K562 (cell line): Measurements from ENCODE around the gene SETDB1. TPM values are rescaled to one million over a fixed set of nuclear protein-coding genes. Genes with fewer than 3 reads are reported as not detected.
A peak's percentile ranks its signal among the peaks of the same experiment; 100 is the strongest.

ENCODE experiments used
- BRF1 ChIP-seq: IDR thresholded peaks from 3 replicates; pipeline ENCODE4 v1.6.1; 2011; ENCODE audit warnings: borderline replicate concordance, mild to moderate bottlenecking; ENCODE audit not compliant: insufficient read length; ENCODE audit errors: extremely low read depth
- EGR1 ChIP-seq: fragments of 450-650 bp; conservative IDR thresholded peaks from 2 replicates; pipeline ENCODE4 v1.6.1; 2017; ENCODE audit warnings: mild to moderate bottlenecking
- HLTF ChIP-seq: fragments of 450-650 bp; IDR thresholded peaks from 2 replicates; pipeline ENCODE4 v1.6.1; 2016
- MYNN ChIP-seq, 2 experiments: sonication (generic); formaldehyde crosslinking in 1 of 2; IDR thresholded peaks; 2 replicates each; pipeline versions ENCODE4 v1.5.0 to v1.6.1; 2016 to 2020; ENCODE audit warnings: antibody characterized with exemption in 1 of 2, missing genetic modification reagents in 1 of 2
- ZNF699 ChIP-seq: fragments of 250-450 bp; sonication (Bioruptor Pico); IDR thresholded peaks from 2 replicates; pipeline ENCODE4 v1.8.0; 2021; ENCODE audit warnings: mild to moderate bottlenecking, moderate library complexity; ENCODE audit not compliant: insufficient replicate concordance
- polyA plus RNA-seq, 8 experiments: library from polyadenylated mRNA; depleted of rRNA in 4 of 8; stranded (reverse) in 5 of 8; unstranded in 3 of 8; fragments of >200 nt; fragmentation: Nextera tagmentation in 2 of 8; fragmentation: Illumina TruSeq in 1 of 8; extraction: Ambion mirVana in 2 of 8; extraction: Trizol in 1 of 8; gene quantifications; 2 replicates each; pipeline versions ENCODE4 v1.2.1 to v1.2.3, GENCODE V29; 2011 to 2014; ENCODE audit warnings: inconsistent platforms in 1 of 8, missing spikeins in 1 of 8
- total RNA-seq, 7 experiments: library from RNA; depleted of rRNA in 6 of 7; stranded (reverse); fragments of >200 nt in 6 of 7; fragmentation: Illumina TruSeq in 2 of 7; extraction: Trizol in 2 of 7; gene quantifications; 2 replicates each; pipeline versions ENCODE4 v1.2.1 to v1.2.3, GENCODE V29; 2011 to 2021; ENCODE audit warnings: low replicate concordance in 1 of 7
- TF ChIP-seq, protein P1 (sequence below): fragments of 250-450 bp; sonication (Bioruptor Pico); IDR thresholded peaks from 2 replicates; pipeline ENCODE4 v1.8.0; 2021; ENCODE audit warnings: moderate library complexity, mild to moderate bottlenecking, inconsistent platforms
- TF ChIP-seq, protein P2 (sequence below), 2 experiments: fragments of 450-650 bp; IDR thresholded peaks; 2 replicates each; pipeline ENCODE4 v1.6.1; 2016; ENCODE audit warnings: mild to moderate bottlenecking in 2 of 2, borderline replicate concordance in 1 of 2, low read depth in 1 of 2, moderate library complexity in 1 of 2
- TF ChIP-seq, protein P3 (sequence below), 2 experiments: IDR thresholded peaks; 2 replicates each; pipeline ENCODE4 v1.6.1; 2011; ENCODE audit warnings: borderline replicate concordance in 1 of 2, control low read depth in 1 of 2, low read depth in 1 of 2, low read length in 1 of 2, mild to moderate bottlenecking in 1 of 2, mixed read lengths in 1 of 2, moderate library complexity in 1 of 2; ENCODE audit not compliant: insufficient read depth in 1 of 2, insufficient read length in 1 of 2, poor library complexity in 1 of 2, severe bottlenecking in 1 of 2; ENCODE audit errors: extremely low read depth in 1 of 2
- TF ChIP-seq, protein P4 (sequence below): sonication (generic); formaldehyde crosslinking; IDR thresholded peaks from 2 replicates; pipeline ENCODE4 v1.8.0; 2022; ENCODE audit warnings: missing genetic modification reagents, mild to moderate bottlenecking, moderate library complexity, borderline replicate concordance
- TF ChIP-seq, protein P5 (sequence below): sonication (generic); formaldehyde crosslinking; IDR thresholded peaks from 2 replicates; pipeline ENCODE4 v1.8.0; 2022; ENCODE audit warnings: mild to moderate bottlenecking, low read depth, missing genetic modification reagents

Gene SETDB1
- total and polyA plus RNA-seq, 9 of the 15 experiments (the other 6 are each of a cell fraction or from before 2014, with no cell fraction given), result 21.5 to 64.4 (median 42.0) TPM

DNA sequence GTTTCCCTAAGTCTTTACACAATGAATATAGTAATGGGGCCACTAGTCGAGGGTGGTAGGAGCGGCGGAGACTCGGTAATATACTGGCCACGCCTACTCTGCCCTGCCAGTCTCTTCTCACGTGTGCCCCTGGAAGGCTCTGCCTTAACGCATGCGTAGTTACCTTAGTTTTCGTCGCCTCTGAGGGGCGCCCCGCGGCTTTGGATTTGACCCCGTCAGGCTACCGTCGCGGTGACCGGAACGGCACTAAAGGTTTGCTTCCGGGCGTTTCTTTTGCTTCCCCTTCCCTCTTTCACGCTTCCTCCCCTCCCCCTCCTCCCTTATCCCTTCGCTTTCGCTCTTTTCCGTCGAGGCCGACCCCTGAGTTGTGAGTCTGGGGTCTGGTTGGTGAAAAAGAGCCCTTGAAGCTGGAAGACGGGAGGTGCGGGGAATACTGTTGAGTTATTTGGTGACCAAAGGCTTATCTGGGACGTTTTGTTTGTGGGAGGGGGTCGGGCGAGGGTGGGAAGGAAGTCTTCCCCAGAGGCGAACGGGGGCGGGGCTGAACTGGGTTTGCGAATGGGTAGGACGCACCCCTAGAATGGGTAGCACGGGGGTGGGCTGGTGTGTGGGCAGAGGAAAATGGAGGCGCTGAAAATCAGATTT lies at the start of gene SETDB1 (continued):
- TF ChIP-seq, protein P1, sequence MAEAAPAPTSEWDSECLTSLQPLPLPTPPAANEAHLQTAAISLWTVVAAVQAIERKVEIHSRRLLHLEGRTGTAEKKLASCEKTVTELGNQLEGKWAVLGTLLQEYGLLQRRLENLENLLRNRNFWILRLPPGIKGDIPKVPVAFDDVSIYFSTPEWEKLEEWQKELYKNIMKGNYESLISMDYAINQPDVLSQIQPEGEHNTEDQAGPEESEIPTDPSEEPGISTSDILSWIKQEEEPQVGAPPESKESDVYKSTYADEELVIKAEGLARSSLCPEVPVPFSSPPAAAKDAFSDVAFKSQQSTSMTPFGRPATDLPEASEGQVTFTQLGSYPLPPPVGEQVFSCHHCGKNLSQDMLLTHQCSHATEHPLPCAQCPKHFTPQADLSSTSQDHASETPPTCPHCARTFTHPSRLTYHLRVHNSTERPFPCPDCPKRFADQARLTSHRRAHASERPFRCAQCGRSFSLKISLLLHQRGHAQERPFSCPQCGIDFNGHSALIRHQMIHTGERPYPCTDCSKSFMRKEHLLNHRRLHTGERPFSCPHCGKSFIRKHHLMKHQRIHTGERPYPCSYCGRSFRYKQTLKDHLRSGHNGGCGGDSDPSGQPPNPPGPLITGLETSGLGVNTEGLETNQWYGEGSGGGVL, result no peak
- TF ChIP-seq, protein P2, sequence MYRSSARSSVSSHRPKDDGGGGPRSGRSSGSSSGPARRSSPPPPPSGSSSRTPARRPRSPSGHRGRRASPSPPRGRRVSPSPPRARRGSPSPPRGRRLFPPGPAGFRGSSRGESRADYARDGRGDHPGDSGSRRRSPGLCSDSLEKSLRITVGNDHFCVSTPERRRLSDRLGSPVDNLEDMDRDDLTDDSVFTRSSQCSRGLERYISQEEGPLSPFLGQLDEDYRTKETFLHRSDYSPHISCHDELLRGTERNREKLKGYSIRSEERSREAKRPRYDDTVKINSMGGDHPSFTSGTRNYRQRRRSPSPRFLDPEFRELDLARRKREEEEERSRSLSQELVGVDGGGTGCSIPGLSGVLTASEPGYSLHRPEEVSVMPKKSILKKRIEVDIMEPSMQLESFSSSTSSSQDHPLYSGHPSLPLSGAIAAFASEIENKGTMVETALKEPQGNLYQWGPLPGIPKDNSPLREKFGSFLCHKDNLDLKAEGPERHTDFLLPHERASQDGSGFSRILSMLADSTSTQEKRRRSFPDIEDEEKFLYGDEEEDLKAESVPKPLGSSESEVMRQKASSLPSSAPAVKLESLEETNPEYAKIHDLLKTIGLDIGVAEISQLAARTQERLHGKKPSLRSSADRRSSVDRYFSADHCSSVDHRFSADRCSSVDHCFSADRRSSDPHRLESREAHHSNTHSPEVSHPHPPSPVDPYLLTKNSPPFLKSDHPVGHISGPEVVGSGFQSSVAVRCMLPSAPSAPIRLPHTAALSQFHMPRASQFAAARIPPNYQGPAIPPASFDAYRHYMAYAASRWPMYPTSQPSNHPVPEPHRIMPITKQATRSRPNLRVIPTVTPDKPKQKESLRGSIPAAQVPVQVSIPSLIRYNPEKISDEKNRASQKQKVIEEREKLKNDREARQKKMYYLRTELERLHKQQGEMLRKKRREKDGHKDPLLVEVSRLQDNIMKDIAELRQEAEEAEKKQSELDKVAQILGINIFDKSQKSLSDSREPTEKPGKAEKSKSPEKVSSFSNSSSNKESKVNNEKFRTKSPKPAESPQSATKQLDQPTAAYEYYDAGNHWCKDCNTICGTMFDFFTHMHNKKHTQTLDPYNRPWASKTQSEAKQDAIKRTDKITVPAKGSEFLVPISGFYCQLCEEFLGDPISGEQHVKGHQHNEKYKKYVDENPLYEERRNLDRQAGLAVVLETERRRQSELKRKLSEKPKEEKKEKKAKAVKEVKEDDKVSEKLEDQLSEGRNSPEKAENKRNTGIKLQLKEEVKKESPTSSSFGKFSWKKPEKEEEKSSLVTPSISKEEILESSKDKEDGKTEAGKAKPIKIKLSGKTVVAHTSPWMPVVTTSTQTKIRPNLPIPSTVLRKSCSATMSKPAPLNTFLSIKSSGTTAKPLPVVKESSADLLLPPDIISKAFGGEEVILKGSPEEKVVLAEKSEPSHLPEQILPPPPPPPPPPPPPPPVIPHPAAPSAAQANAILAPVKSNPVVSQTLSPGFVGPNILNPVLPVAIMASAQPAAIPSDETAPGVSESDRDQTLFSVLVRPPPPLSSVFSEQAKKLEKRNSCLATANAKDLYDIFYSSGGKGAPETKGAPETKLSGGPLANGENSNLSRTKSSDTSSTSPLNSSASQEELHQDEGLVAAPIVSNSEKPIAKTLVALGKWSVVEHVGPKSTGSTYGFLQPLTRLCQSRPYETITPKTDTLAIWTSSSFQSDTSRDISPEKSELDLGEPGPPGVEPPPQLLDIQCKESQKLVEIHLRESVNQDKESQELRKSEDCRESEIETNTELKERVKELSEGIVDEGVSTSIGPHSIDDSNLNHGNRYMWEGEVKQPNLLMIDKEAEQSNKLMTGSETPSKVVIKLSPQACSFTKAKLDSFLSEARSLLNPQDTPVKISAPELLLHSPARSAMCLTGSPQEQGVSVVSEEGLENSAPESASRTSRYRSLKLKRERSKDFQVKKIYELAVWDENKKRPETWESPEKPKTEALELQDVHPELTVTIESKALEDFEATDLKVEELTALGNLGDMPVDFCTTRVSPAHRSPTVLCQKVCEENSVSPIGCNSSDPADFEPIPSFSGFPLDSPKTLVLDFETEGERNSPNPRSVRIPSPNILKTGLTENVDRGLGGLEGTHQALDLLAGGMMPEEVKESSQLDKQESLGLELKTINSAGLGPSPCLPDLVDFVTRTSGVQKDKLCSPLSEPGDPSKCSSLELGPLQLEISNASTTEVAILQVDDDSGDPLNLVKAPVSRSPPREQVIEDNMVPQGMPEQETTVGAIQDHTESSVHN (IDR thresholded peaks at IDR 0.05; ENCODE audit: borderline replicate concordance in 1 of 2, low read depth in 1 of 2), result no peak
- TF ChIP-seq, protein P3, sequence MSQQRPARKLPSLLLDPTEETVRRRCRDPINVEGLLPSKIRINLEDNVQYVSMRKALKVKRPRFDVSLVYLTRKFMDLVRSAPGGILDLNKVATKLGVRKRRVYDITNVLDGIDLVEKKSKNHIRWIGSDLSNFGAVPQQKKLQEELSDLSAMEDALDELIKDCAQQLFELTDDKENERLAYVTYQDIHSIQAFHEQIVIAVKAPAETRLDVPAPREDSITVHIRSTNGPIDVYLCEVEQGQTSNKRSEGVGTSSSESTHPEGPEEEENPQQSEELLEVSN (IDR thresholded peaks at IDR 0.05; ENCODE audit: borderline replicate concordance in 1 of 2, extremely low read depth in 1 of 2, insufficient read depth in 1 of 2, insufficient read length in 1 of 2, low read depth in 1 of 2, low read length in 1 of 2, poor library complexity in 1 of 2, severe bottlenecking in 1 of 2), result peak; percentile 52 to 79
- peak; percentile 85 for TF ChIP-seq EGR1
- TF ChIP-seq, protein P4, sequence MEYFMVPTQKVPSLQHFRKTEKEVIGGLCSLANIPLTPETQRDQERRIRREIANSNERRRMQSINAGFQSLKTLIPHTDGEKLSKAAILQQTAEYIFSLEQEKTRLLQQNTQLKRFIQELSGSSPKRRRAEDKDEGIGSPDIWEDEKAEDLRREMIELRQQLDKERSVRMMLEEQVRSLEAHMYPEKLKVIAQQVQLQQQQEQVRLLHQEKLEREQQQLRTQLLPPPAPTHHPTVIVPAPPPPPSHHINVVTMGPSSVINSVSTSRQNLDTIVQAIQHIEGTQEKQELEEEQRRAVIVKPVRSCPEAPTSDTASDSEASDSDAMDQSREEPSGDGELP (CRISPR knock-in tag), result peak; percentile 74; the same call in 1 of the 2 replicates
- TF ChIP-seq, protein P5, sequence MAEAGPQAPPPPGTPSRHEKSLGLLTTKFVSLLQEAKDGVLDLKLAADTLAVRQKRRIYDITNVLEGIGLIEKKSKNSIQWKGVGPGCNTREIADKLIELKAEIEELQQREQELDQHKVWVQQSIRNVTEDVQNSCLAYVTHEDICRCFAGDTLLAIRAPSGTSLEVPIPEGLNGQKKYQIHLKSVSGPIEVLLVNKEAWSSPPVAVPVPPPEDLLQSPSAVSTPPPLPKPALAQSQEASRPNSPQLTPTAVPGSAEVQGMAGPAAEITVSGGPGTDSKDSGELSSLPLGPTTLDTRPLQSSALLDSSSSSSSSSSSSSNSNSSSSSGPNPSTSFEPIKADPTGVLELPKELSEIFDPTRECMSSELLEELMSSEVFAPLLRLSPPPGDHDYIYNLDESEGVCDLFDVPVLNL (CRISPR knock-in tag), result no peak
- peak; percentile 20; the same call in 1 of the 2 replicates for TF ChIP-seq HLTF
- TF ChIP-seq MYNN (IDR thresholded peaks at IDR 0.05), result 0 out of 2 replicates have a peak, but pooled peaks have one; percentile 2
- no peak for TF ChIP-seq MYNN (CRISPR knock-in tag; IDR thresholded peaks at IDR 0.05)
- TF ChIP-seq BRF1, result no peak
- no peak for TF ChIP-seq ZNF699 (CRISPR knock-in tag)
